HG02759 (cell line): Measurements from ENCODE around the gene RUFY1.

Source experiments
- ATAC-seq: cut with Tn5 transposase; IDR thresholded peaks from one replicate; pipeline ENCODE4 v1.9.1; 2021; ENCODE audit warnings: mild to moderate bottlenecking, moderate library complexity; ENCODE audit not compliant: unreplicated experiment

RUFY1 gene

DNA sequence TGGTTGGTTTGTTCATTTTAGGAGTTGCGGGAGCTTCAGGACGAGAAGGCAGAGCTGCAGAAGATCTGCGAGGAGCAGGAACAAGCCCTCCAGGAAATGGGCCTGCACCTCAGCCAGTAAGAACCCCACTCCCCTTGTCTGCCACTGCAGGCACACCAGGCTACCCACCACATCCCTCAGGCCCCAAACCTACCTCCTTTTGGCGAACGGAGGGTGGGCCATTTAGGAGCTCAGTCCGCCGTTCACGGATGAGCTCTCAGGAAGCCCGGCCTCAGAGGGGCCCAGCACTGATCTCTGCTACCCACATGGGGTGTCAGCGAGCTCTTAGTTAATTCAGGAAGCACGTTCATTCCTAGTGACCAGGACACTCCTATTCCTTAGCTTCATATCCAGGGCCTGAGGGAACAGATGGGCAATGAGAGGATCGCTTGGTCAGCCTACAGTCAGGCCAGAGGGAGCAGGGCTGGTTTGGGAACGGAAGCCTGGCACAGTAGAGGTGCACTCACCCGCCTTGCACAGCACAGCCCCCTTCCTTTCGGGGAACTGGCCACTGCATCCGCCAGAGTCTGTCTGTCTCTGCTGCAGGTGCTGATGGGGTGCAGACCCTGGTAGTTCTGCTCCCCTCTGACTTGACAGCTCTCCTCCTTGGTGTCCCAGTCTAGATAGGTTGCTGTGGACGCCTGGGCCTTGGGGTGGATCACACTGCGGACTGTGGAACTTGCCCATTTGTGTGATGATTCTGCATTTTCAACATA lies 51.7 kb downstream of the RUFY1 start:
- ATAC-seq: no peak

DNA sequence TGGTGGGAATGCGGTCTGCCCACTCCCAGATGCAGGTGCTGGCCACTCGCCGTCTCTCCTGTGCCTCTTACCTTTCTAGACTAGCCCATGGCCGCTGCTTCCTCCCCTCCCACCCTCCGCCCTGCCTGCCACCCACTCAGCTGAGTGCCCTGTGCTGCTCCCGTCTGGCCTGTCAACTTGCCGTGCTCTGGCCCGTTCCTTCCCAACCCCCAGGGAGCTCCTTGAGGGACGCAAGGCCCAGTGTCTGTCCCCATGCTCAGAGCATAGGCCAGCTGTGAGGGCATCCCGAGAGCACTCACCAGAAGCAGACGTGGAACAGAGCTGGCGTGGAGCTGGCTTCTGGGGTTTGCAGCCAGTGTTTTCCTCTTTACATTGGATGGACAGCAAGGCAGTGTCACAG lies 53.0 kb downstream of the RUFY1 start:
- ATAC-seq: no peak

DNA sequence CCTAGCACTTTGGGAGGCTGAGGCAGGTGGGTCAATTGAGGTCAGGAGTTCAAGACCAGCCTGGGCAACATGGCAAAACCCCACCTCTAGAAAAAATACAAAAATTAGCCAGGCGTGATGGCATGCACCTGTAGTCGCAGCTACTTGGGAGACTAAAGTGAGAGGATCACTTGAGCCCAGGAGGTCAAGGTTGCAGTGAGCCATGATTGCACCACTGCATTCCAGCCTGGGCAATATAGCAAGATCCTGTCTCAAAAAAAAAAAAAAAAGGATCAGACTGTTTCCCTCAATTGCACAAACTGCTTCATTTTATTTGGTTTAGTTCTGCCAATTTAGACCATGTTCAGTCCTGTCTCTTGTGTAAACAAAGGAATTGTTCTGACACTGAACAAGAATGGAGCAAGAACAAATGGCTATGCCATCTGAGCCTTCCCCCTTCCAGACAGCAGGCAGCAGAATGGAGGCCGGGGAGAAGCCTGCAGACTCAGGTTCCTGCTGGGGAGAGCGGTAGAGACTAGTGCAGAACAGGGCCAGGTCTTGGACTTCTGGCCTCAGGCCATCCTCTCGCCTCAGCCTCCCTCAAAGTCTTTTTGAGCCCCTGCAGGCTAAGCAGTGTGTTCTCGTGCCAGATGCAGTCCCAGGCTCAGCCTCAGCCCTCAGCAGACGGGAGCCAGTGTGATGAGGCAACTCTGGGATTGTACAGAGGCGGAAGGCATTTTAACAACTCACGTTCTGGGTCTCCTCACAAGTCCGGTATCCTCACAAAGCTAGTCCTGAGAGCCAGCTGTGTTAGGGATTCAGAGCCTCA lies 54.9 kb downstream of the RUFY1 start:
- ATAC-seq: no peak

DNA sequence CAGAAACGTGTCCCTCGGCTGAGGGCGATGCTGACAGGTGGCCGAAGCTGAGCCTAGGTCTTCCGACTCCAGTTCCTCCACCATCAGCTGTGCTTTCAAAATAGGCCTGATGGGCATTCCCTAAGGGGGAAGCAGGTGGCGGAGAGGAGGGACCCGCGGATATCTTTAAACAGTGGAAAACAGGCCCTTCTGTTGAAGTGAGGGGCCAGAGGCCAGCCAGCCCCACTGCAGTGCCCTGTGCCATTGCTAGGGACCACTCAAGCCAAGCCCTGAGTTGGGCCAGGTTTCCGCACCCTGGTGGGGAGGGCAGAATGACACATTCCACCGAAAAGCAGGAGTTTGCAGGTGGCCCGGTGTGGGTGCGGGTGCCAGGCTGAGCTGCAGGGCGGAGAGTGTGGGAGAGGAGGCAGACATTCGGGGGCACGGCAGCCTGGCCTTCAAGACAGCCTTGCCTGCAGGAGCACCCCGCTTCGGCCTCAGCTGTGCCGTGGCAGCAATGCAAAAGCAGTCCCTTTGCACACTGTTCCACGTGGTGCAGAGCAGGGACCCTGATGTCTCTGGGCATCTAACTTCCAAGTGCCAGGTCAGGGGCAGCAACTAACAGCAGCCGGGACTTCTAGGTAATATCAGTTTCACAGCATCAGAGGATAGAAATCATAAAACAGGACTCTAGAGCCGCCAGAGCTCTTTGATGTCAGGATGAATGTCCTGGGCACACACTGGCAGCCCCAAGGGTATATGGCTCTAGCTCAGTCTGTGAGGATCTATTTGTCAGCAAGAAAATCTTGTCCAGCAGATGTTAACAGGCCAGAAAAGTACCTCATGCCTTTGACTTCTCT lies 55.9 kb downstream of the RUFY1 start:
- ATAC-seq: no peak

DNA sequence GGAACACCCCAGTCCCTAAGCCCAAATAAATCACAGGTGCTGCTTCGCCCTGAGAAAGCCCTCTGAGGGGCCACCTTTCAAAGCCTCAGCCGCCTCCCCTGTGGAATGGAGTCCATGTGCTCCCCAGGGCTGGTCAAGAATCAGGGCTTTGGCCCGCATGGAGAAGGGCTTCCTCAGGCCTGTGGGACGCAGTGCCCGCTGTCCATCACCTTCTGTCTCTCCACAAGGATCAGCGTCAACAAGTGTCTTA lies 56.5 kb downstream of the RUFY1 start:
- ATAC-seq: no peak

DNA sequence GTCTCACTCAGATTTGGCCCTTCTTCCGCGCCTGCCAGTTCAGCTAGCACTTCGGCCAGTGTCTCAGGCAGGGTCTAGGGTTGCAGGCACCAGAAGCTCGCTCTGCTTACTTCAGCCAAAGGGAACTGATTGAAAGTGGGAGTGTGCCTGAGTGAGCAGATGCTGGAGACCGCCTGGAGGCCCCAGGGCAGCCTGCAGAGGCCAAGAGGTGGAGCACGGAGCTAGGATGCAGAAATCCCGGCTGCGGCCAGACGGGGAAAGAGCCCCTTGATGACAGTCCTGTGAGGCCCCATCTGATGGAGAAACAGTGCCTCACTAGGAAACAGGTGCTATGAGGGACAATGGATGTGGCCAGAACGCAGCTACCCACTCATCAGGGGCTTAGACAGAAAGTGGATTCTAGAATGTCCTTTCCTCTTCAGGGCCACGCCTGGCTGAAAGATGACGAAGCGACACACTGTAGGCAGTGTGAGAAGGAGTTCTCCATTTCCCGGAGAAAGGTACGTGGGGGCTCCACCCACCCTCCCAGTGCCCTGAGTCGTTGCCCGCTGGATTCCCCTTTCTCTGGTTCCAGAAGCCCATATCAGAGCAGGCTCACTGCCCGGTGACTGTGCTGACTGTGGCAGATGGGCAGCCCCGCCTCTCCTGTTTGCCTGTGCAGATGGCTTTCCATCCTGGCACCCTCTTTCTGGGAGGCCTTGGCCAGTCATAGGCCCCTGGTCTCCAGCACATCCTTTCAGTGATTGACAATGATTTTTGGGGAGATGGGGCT lies 57.0 kb downstream of the RUFY1 start:
- ATAC-seq: no peak

DNA sequence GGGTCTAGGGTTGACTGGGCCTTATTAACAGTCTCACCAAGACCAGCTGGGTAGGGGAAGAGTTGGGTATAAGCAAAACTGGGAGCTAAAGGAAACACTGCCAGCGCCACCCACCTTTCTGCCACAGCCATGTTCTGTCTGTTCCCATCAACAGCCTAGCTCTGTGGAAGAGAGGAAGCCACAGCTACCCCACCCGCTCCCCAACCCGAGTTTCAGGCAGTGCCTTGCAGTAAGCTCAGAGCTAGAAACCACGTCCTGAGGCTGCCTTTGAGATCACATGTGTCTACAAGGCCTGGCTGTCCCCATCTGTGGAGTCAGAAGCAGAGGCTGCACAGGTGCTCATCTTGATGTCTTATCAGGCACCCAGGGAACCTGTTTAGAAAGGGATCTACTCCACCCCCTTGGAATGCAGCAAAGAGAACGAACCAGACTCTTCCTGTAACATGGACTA lies 57.8 kb downstream of the RUFY1 start:
- ATAC-seq: no peak

DNA sequence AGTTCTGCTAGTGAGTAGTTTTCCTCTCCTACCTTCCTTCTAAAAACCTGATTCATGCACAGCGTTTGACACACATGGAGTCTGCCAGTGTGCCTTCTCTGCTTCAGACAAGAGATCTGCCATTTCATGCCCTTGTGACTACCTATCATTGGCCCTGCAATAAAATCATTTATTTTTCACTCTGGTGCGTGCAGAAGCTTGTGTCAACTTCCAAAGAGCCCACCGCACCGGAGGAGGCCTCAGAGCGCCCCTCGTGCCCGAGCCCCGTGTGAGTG lies 59.4 kb downstream of the RUFY1 start:
- ATAC-seq: no peak

DNA sequence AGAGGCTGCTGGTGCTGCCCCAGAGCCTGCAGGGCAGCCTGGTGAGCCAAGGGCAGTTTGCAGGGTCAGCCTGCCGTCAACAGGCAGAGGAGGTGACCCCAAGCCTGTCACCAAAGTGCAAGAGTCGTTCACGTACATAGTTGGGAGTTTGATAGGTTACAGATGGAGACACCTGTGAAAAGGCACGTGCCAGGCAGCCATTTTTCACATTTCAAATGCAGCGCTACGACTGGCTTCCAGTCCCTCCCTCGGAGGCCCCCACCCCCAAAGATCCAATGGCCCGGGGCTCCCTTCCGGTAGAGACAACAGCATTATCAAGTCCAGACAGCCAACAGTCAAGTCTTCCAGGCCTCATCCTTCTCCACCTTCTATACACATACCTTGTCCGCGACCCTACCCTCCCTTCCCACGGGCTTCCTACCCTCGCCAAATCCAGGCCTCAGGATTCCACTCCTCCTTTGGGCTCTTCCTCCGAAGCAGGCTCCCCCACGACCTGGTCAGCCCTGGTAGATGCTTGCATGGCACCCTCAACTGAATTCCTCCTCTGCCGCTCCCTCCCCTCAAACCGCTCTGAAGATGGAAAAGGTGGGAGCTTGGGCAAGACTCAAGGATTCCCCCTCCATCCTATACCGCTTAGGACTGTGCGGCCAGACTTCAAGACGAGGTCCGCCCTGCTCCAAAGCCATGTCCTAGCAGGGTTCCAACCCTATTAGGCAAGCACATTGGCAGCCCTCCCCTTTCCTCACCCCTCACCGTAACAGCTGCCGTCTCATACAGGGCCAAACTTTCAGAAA lies 60.0 kb downstream of the RUFY1 start:
- ATAC-seq: no peak

DNA sequence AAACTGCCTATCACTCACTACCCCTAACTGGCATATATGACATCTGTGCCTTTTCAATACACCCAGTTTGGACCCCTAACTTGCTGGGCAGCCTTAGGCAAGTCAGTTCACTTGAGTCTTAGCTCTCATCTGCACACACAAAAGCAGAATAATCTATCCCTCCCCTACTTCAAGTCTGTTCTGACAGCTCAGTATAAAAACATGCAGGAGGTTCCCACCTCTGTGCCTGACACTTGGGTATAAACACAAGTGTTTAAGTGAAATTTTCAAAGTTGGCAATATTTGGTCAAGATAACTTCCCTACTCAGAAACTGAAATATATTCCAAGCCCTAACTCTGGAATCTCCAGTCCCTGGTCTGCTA lies 60.5 kb downstream of the RUFY1 start:
- ATAC-seq: no peak

DNA sequence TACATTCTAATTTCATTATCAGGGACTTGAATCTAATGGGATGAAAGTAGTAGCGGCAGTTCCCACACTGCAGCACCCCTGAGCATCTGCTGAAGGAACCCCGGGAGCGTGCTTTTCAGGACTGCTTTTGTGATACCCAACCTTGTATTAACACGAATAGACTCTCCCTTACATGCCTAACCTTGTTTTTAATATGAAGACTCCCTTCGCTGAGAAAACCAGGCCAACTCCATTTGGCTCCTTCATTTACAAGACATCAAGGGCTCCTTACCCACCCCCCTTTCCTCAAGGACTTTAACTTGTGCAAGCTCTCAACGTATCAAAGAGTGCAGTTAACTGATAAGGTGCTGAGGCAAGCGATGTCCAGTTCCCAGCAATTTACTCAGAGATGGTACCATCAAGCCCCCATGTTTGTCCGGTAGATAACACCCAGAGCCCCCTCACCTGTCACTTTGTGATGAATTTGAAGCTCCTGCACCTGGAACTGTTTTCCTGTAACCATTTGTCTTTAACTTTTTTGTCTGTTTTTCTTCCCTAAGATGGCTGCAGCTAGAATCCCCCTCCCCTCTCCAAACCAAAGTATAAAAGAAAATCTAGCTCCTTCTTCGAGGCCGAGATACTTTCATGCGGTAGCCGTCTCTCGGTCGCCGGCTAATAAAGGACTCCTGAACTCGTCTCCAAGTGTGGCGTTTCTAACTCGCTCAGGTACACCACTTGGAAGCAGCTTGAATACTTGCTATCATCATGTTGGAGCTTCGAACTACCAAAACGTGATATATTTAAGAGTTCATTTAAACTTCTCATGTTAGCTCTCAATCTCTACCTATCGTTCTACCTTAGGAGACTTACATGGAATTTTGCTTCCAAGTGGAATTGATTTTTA lies 62.5 kb downstream of the RUFY1 start:
- ATAC-seq: no peak

DNA sequence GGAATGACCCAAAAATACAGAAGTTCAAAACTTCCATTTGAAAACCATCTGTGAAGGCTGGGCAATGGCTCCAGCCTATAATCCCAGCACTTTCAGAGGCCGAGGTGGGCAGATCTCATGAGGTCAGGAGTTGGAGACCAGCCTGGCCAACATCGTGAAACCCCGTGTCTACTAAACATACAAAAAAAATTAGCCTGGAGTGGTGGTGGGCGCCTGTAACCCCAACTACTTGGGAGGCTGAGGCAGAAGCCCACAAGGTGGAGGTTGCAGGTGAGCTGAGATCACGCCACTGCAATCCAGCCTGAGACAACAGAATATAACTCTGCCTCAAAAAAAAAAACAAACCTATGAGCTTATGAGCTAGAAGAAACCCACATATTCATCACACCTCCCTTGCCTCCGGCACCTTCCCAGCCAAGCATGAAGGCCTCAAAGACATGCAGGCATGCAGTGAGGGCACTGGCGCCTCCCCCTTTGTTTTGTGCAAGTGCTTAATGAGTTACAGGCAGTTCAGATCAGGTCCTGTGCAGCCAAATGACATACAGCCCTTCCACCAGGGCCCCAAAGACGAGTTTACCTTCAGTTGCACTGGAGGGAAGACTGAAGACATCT lies 63.2 kb downstream of the RUFY1 start:
- ATAC-seq: no peak

DNA sequence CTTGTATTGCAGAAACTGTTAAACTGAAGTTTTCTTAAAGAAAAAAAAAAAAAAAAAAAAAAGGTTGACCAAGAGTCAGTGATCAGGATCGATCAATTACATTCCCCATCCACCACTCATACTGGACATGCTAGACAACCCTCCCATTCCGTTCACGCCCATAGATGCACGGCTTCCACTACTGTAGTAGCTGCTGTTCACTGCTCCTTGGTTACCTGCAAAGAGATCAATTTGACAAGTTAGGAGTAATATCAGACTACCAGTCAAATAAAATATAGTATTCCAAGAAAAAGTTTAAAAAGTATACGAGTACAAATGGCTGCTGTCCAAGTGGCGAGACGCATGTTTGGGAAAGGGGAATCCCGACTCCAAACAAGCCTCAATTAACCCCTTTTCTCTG lies 64.4 kb downstream of the RUFY1 start:
- no peak for ATAC-seq

DNA sequence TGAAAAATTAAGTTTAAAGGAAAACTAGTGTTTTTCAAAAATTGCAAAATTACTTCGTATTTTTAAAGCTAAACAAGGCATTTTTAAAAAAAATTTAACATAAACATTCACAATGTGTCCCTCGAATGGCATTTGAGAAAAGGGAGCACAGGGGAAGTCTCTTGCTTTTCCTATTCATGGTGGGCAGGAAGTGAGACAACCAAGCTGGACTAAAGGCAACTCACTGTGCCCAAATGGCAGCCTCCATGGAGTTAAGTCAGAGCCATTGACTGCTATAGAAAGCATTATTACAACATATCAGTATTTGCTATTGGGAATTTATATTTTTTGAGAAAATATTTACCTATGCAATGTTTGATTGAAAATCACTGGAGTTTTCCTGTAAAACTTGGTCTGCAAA lies 64.8 kb downstream of the RUFY1 start:
- no peak for ATAC-seq

DNA sequence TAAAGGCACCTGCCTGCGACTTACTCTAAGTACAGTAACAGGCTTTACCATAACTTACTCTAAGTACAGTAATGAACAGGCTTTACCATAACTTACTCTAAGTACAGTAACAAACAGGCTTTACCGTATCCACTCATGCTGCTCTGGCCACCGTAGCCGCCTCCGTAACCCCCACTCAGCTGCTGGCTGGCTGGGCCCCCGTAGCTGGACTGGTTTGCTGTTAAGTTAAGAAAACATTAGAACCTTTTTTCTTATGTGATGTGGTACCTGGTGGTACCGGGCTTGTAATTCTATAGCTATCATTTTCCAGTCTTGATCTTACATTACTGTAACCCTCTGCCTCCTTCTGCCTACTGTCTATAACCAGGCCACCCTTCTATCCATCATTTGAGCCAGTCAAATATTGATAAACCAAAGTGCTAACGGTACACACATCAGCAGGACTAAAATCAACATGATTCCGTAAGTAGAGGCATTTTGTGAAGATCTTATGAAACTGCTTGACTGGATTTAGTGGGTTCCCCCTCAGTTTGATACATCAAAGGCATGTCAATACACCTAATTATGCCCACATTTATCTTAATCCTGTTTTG lies 65.7 kb downstream of the RUFY1 start:
- no peak for ATAC-seq

DNA sequence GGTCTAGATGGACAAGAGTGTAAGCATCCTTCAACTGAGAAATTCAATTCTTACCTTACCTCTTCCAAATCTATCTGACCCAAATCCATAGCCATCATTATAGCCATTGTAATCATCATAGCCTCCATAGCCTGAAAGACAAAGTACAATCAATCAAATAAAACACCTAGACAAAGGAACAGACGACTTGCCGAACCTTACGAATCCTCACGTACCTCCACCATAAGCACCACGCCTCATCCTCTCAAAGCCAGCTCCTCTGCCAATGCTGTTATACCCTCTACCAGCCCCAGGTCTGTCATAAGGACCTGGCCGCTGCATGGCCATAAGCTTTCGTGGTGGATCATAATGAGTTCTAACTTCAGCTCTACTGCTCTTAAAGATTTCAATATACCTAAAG lies 67.6 kb downstream of the RUFY1 start:
- ATAC-seq: no peak

DNA sequence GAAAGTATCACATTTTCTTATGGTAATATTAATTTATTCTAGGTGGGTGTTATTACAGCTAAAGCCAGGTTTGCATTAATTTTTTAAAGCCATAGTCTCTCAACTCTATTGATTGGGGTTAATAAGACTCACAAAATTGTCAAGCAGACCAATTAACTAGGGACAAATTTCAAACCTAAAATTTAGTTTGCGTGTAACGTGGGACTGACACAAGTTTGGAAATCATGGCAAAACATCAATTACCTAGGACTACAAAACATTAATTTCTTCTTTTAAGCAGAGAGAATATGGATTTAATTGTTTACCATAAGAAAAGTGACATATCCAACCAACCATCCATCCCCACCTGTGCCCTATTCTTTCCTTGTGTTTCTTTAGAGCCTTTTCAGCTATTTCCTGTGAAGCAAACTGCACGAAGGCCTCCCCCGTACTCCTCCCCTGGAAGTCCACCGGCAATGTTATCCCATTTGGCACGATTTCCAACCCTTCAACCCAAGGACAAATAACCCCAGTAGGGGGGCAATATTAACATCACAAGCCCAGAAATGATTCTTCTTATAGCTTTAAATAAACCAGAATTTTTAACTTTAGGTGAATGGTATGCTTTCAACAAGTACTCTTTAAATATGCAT lies 68.7 kb downstream of the RUFY1 start:
- no peak for ATAC-seq

DNA sequence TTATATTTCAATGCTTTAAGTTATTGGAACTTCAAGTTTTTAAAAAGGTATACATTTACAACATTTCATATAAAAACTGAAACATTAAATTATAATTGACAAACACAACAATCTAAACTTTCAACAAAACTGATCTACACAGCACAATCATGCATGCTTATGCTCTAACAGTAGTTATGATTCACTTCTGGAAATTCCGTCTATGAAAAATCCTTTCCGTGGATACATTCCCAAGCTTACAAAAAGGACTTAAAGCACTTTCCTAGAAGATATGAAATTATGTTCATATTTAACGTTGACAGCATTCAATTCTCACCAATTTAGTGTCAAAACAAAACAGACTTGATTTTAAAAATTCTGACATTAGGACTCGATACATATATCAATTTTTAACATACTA lies 69.4 kb downstream of the RUFY1 start:
- no peak for ATAC-seq
